ENCODE data around the gene MOGAT2. TPM values are rescaled to one million over a fixed set of nuclear protein-coding genes. Genes with fewer than 3 reads are reported as not detected.
A peak's percentile ranks its signal among the peaks of the same experiment; 100 is the strongest.

MOGAT2 gene
- total RNA-seq, 1 experiment from 2014 or later, result not detected

DNA sequence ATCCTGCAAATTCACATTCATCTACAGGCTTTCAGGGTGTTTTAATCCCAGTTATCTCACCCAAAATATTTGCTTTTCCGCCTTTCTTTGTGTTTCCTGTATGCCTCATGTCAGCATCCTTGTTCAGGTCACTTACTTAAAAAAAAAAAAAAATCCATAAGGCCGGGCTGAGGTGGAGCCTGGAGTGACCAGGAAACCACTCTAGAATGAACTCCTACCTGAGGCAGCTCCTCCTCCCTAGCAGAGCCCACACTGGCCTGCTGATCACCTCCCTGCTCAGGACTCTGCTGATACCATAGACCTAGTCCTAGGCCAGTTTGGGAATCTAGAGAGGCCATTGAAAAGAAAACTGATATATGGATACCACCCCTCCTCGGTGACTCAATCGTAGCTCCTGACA is 42.2 kb downstream of the MOGAT2 start:
- CTCF ChIA-PET, result interaction anchor here (0.6 kb wide), 1 partner anchor 21 kb away, joined by 3 read pairs; no protein-coding TSS in a partner anchor
- no peaks in the 10 kb centered on the region for H3K4me1 Mint-ChIP-seq (ENCODE audit: low read depth, unreplicated experiment)

GRCh38 chr11:75760243-75760642 is 42.6 kb downstream of the MOGAT2 start:
- CTCF ChIA-PET, result interaction anchor here (0.6 kb wide), 1 partner anchor 21 kb away, joined by 3 read pairs; no protein-coding TSS in a partner anchor
- no TSS peak for BruUV-seq (replicated peaks)

More for the DNA sequence above, 42.2 kb downstream of the MOGAT2 start:
- Mint-ChIP-seq H3K9me3 (ENCODE audit: low read depth, unreplicated experiment) (no peaks in the 10 kb centered on the region), H3K27ac (ENCODE audit: unreplicated experiment) (no peak overlapping the region), H3K36me3 (ENCODE audit: insufficient read depth, unreplicated experiment) (no peaks in the 10 kb centered on the region), H3K4me3 (ENCODE audit: low read depth, unreplicated experiment) (no peak overlapping the region), H3K27me3 (ENCODE audit: unreplicated experiment) (peaks cover 8% of the 10 kb centered on the region)
- intact Hi-C loops (cut with micrococcal nuclease; ENCODE audit: unreplicated experiment), result no loop called here
- TF ChIP-seq, protein P1, sequence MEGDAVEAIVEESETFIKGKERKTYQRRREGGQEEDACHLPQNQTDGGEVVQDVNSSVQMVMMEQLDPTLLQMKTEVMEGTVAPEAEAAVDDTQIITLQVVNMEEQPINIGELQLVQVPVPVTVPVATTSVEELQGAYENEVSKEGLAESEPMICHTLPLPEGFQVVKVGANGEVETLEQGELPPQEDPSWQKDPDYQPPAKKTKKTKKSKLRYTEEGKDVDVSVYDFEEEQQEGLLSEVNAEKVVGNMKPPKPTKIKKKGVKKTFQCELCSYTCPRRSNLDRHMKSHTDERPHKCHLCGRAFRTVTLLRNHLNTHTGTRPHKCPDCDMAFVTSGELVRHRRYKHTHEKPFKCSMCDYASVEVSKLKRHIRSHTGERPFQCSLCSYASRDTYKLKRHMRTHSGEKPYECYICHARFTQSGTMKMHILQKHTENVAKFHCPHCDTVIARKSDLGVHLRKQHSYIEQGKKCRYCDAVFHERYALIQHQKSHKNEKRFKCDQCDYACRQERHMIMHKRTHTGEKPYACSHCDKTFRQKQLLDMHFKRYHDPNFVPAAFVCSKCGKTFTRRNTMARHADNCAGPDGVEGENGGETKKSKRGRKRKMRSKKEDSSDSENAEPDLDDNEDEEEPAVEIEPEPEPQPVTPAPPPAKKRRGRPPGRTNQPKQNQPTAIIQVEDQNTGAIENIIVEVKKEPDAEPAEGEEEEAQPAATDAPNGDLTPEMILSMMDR (IDR thresholded peaks at IDR 0.05; ENCODE audit: unreplicated experiment), result no peak
- BruUV-seq (replicated peaks), result no TSS peak
- DNase-seq, result peak; percentile 9

GRCh38 chr11:75760710-75761493 is 43.3 kb downstream of the MOGAT2 start:
- peaks cover under 1% of the 10 kb centered on the region for H3K27me3 Mint-ChIP-seq (ENCODE audit: unreplicated experiment)
- H3K4me1 Mint-ChIP-seq (ENCODE audit: low read depth, unreplicated experiment), result no peaks in the 10 kb centered on the region
- intact Hi-C loops (cut with micrococcal nuclease; ENCODE audit: unreplicated experiment), result no loop called here
- no peak for DNase-seq
- no peaks in the 10 kb centered on the region for H3K9me3 Mint-ChIP-seq (ENCODE audit: low read depth, unreplicated experiment)
- no TSS peak for BruUV-seq (replicated peaks)
- CTCF ChIA-PET, result no interaction called here
- H3K36me3 Mint-ChIP-seq (ENCODE audit: insufficient read depth, unreplicated experiment), result no peaks in the 10 kb centered on the region
- no peak overlapping the region for H3K27ac Mint-ChIP-seq (ENCODE audit: unreplicated experiment)
- TF ChIP-seq, protein P1 (IDR thresholded peaks at IDR 0.05; ENCODE audit: unreplicated experiment), result no peak
- no peak overlapping the region for H3K4me3 Mint-ChIP-seq (ENCODE audit: low read depth, unreplicated experiment)

More at GRCh38 chr11:75760243-75760642, 42.6 kb downstream of the MOGAT2 start:
- intact Hi-C loops (cut with micrococcal nuclease; ENCODE audit: unreplicated experiment), result no loop called here
- TF ChIP-seq, protein P1 (IDR thresholded peaks at IDR 0.05; ENCODE audit: unreplicated experiment), result no peak
- H3K4me1 Mint-ChIP-seq (ENCODE audit: low read depth, unreplicated experiment), result no peaks in the 10 kb centered on the region
- peaks cover 7% of the 10 kb centered on the region for H3K27me3 Mint-ChIP-seq (ENCODE audit: unreplicated experiment)
- no peak overlapping the region for H3K4me3 Mint-ChIP-seq (ENCODE audit: low read depth, unreplicated experiment)
- DNase-seq, result no peak
- H3K27ac Mint-ChIP-seq (ENCODE audit: unreplicated experiment), result no peak overlapping the region
- H3K9me3 Mint-ChIP-seq (ENCODE audit: low read depth, unreplicated experiment), result no peaks in the 10 kb centered on the region
- H3K36me3 Mint-ChIP-seq (ENCODE audit: insufficient read depth, unreplicated experiment), result no peaks in the 10 kb centered on the region

DNA sequence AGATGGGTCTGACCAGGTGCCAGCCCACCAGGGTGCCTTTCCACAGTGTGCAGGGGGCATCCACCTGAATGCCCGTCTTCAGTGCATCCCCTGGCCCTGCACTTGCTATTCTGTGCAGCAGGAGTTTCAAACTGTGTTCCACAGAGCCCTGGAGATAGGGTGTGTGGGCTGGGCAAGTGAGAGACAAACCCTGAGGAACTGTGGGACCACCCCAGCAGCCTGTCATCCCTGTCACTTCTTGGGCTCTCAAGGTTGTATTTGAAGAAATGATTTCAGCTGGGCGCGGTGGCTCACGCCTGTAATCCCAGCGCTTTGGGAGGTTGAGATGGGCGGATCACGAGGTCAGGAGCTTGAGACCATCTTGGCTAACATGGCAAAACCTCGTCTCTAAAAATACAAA is 44.5 kb downstream of the MOGAT2 start:
- TF ChIP-seq, protein P1 (IDR thresholded peaks at IDR 0.05; ENCODE audit: unreplicated experiment), result no peak
- Mint-ChIP-seq H3K27ac (ENCODE audit: unreplicated experiment) (no peak overlapping the region), H3K4me1 (ENCODE audit: low read depth, unreplicated experiment) (peaks cover 2% of the 10 kb centered on the region), H3K9me3 (ENCODE audit: low read depth, unreplicated experiment) (no peaks in the 10 kb centered on the region), H3K4me3 (ENCODE audit: low read depth, unreplicated experiment) (no peak overlapping the region), H3K36me3 (ENCODE audit: insufficient read depth, unreplicated experiment) (no peaks in the 10 kb centered on the region), H3K27me3 (ENCODE audit: unreplicated experiment) (no peaks in the 10 kb centered on the region)
- BruUV-seq (replicated peaks), result no TSS peak
- CTCF ChIA-PET, result interaction anchor here (0.5 to 1.2 kb wide), 2 partner anchors 24 to 645 kb away, joined by 4 to 7 read pairs; no protein-coding TSS in a partner anchor
- intact Hi-C loops (cut with micrococcal nuclease; ENCODE audit: unreplicated experiment), result no loop called here
- DNase-seq, result no peak
